Stimulated activated CD4-positive, alpha-beta T cell treated with anti-CD3 and anti-CD28 coated beads, TNF-alpha, amount 100 ng/mL, for 48 hours (primary cell): ENCODE data around the gene RNF183.
A peak's percentile ranks its signal among the peaks of the same experiment; 100 is the strongest.
"Not testable (repeated sequence)": the region's sequence is repeated elsewhere in the genome, so short reads cannot be mapped to it uniquely, and the experiment has no call there.

Experiments used
- DNase-seq, 3 donors: peaks; one replicate each; pipeline ENCODE4 v3.0.0-alpha.2; 2020; ENCODE audit warnings: low read depth in 3 of 3

Gene RNF183

DNA sequence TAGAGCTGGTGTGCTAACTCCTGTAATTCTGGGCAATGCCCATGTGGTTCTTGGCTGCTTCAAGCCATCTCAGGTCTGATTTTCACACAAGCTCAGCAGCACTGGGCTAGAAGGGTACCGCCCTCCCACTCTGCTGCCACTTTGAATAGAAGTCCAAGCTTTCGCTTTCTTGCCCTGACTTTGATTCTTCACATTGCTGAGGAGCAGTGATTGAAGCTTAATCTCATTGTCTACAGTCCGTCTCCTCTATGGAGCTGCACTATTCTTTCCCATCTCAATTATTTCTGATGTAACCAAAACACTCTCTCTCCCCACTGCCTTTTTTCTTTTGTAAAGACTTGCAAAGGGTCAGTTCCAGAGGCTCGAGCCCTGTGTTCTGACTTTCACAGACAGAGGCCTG, 12.9 kb upstream of the RNF183 start:
- DNase-seq, result no peak

DNA sequence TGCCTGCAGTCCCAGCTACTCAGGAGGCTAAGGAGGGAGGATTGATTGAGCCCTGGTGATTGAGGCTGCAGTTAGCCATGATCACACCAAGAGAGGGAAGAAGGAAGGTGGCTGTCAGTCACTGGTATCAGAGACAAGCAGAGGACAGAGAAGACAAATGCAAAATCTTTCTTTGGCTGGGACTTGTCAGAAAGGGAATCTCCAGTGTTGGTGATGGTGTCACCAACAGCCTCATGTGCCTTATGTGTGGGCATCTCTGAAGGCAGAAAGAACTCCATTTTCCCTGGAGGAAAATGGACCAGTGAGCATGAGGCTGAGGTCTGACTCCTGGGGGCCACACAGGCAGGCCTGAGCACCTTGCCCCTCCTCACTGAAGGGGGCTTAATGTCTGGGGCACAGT, 12.1 kb upstream of the RNF183 start:
- no peak for DNase-seq

DNA sequence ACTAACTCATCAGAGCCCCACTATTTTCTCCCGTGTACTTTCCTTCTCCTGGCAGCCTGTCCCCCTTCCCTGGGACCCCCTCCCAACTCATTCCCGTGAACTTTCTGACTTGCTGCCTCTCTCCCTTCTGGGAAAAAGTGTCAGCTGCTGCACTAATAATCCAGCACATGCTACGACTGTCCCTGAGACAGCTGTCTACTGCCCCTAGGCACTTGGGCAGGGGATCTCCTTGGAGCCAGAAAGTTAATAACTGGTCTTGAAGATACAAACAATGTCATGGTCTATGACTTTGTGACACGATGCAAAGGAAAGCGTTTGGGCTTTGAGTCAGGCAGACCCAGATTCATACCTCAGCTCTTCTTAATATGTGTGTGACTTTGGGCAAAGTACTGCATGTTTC, 10.1 kb upstream of the RNF183 start:
- no peak for DNase-seq

DNA sequence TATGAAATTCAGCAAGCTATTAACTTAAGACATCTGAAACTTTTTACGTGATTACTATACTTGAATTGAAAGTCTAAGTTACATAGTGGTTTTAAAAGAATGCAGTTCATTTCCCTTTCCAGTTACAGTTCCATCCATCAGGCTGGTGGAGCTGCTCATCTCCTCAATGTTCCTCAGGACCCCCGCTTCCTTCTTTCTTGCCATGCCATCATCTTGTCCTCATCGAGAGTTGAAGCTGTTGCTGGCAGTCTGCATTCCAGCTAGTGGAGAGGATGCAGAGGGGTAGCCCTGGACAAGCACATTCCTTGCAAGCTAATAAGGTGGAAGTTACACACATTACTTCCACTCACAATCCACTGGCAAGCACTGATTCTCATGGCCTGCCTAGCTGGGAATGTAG, 8.8 kb upstream of the RNF183 start:
- DNase-seq, result no peak

DNA sequence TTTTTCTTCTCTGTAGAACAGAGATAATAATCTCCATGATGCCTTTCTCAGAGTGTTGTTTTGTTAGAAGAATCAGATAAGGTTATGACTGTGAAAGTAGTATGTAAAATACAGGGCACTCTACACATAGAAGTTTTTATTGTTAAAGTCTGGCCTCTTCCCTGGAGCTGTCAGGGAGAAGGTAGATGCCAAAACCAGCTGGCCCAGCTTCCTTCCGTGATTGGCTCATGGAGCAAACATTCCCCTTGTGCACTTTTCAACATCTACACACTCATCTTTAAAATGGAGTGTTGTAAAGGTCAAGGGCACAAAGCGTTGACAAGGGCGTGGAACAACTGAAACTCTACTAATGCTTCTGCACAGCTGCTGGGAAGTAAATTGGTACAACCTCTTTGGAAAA, 7.4 kb upstream of the RNF183 start:
- DNase-seq, result no peak

DNA sequence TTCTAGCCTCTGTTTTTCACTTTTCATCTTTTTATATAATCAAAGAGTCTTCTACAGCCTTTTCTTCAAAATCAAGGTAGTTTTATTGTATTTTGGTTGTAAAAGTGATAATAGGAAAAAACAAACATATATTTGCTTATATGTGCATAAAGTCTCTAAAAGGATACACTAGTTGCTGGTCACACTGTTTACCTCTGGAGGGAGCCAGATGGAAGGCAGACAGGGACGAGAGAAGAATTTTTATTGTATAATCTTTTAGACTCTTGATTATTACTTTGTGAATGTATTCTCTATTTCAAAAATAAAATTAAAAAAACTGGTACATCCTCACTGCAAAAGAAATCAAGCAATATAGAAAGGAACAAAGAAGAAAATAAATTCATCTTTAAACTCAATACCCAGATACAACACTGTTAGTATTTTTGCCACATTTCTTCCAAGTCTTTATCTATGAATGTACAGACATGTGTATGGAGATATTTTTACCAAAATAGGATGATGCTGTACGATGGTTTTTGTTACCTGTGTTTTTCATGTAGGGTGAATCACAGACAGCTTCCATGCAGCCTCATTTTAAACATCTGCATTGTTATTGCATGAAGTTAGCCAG, 6.1 kb upstream of the RNF183 start:
- no peak for DNase-seq

DNA sequence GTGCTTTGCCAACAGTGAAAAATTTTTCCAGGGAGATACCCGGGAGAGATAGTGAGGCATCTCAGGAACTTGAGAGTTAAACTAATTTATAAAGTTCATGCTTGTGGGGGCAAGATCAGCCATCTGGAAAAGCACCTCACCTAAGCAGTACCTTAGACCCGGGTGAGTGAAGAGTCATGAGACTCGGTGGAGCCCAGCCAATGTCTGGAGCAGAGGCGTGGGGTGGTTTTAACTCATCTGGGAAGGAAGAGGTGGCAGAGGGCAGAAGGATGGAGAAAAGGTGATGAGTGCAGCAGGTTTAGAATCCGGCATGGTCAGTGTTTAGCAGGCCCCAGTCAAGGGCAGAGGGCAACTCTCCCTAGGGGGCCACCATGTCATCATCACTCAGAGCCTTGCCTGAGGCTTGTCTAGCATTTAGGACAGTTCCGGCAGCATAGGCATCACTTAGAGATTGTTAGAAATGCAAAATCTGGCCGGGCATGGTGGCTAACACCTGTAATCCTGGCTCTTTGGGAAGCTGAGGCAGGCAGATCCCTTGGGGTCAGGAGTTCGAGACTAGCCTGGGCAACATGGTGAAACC, 4.3 kb upstream of the RNF183 start:
- DNase-seq, result no peak

DNA sequence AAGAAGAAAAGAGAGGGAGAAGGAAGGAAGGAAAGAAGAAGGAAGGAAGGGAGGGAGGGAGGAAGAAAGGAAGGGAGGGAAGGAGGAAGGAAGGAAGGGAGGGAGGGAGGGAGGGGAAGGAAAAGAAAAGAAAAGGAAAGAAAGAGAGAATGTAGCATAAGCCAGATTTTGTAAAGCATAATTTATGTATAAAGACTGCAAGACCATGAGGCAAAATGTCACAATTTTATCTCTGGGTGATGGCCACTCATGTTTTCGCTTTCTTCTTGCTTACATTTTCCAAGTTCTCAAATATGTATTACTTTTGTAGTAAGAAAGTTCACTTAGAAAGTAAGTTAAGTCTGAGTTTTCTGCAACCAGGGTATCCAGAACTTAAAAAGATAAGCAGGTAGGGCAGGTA, 3.4 kb upstream of the RNF183 start:
- DNase-seq, result no peak

DNA sequence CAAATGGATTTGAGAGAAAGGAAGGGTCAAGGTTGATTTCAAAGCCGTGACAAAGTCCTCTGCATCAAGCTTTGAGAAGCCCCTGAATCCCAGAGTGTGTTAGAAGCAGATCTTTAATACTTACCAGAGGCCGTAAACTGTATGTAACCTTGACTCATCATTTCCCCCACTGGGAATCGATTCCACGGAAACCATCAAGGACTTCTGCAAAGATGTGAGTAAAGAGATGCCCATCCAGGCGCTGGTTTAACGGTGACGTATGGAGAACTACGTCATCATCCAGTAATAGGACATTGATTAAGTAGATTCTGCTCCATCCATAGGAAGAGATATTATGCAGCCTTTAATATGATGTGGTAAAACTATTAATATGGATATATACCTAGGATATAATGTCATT, 1.6 kb downstream of the RNF183 start:
- no peak for DNase-seq

DNA sequence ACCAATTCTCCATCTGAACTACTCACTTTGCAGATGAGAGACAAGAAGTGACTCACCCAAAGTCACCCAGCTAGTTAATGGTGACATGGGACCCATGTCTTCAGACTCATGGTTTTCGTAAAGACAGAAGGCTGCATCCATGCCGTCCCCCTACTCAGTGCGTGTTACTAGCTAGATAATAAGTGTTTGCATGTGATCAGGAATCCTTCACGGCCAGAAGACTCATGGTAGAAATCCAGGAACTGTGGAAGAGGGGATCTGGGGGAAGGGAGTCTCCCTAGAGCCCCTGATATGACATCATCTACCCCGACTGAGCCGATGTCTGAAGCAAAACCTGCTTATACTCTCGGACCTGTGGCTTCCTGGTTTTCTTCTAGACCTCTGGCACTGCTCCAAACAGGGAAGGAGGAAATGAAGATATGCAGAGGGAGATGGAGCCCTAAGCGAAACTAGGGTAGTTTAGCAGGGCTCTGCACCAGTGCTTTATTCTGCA, 3.3 kb downstream of the RNF183 start:
- no peak for DNase-seq

DNA sequence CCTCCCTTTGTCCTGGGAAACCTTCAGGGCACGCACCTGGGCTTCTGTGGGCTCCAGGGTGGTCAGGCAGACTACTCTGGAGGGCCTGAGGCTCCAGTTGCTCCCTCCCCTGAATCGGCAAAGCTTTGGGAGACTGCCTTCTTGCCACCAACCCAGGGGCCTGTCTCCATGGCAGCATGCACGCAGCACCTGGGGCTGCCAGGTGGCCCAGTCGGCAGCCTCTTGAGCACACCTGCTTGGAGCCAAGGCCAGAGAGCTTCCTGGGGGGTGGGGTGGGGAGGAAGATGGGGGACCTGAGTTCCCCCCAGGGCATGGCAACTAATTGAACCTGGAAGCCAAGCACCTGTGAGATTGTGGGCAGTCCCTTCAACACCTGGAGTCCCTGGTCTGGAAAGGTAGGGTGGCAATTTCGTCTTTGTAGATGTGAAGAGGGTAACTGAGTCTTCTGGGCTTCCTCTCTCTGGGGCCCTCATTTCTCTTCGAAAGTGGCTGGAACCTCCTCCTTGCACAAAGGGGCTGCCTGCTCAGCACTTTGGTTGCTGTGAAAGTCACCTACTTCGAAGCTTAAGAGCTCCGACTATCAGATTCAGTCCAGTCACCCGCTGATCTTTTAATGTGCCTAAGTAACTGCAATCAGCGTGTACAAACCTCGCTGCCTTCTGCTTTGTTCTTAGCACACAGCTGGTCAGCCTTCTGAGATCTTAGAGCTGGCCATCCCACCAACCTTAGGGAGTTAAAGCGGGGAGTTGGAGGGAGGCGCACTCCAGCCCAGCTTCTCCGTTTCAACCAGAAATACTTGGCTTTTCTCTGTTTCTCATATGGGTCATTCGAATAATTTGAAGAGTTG, 4.0 kb downstream of the RNF183 start:
- no peak for DNase-seq

DNA sequence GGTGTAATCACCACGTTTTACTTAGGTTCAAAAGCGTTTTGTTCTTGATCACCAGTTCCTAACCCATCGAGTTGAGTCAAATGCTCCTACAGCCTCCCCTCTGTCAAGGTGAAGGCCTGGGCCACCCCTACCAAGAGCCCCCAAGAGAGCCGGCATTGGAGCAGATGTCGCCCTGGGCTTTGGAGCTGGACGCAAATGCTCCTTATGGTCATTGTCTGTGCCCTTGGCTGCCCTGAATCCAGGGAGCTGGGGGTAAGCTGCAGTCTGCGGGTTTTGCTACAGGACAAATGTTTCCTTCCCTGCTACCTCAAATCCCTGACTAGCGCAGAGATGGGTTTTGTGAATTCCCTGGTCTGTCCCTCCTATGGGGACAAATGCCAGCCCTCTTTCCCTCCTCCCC, 4.9 kb downstream of the RNF183 start:
- no peak for DNase-seq

DNA sequence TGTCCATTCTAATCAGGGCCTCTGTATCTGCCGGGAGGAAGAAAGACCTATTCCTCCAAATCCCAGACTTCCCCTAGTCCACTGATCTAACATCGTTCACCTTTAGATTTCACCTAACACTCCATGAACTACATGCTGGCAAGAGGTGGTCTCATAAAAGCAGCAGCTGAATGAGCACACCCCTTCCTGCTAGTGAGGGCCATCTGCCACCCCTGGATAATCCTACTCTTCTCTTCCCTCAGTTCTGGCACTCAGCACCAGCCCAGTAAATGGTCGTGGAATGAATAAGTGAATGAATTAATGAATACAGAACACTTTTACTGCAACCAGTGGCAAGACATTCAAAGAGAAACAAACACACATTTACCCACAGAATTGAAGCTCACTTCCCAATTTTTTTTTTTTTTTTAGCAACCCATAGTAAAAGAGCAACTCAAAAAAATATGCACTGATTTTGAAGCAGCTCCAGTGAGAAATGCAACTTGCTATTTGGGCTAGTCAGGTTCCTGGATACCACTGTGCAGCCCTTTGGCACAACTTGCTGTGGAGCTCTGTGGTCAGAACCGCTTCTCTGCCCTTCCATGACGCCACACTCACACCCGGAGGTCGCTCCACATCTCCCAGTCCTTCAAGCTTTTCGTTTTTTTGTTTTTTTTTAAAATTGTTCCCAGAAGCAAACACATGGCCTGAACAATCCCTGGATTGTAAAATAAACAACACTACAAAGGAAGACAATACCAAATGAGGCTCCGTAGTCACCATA, 6.2 kb downstream of the RNF183 start:
- no peak for DNase-seq

DNA sequence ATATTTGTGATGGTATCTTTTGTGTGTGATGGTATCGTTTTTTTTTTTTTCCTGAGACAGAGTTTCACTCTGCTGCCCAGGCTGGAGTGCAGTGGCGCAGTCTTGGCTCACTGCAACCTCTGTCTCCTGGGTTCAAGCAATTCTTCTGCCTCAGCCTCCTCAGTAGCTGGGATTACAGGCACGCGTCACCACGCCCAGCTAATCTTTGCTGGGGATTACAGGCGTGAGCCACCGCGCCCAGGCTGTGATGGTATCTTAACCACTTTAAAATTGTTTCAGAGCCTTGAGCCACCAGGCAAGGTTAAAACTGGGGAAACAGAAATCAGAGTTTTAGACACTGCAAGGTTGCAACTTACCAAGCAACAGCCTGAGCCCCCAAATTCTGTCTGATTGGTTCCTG, 6.9 kb downstream of the RNF183 start:
- DNase-seq, result not testable (repeated sequence)

DNA sequence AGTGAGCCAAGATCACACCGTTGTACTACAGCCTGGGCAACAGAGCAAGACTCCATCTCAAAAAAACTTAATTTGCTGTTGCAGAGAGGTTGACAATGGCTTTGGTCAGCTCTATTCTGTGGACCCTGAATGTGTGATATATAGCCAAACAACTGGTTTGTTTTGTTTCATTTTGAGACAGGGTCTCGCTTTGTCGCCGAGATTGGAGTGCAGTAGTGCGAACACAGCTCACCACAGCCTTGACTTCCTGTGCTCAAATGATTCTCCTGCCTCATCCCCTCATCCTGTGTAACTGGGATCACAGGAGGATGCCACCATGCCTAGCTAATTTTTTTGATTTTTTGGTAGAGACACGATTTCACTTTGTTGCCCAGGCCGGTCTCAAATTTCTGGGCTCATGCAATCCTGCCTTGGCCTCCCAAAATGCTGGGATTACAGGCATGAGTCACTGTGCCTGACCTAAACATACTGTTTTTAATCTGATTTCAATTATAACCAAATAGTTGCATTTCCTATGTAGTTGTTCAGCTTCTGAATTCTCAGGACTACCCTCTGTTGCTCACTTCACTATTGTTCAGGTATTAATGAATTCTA, 9.8 kb downstream of the RNF183 start:
- no peak for DNase-seq

DNA sequence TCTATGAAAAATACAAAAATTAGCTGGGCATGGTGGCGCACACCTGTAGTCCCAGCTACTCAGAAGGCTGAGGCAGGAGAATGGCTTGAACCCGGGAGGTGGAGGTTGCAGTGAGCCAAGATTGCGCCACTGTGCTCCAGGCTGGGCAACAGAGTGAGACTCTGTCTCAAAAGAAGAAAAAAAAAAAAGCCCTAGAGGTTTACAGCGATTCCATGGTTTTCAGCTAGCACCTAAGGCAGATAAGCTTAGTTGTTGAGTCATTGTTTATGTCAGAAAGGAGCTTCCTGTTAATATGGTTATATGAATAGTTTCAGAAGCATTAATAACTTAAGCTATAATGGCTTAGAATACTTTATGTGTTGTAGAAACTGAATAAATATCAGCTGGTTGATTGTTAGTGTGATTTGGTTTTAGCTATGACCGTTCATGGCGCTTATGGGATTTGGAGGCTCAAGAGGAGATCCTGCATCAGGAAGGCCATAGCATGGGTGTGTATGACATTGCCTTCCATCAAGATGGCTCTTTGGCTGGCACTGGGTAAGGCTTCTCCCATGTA, 13.0 kb downstream of the RNF183 start:
- DNase-seq, result no peak

DNA sequence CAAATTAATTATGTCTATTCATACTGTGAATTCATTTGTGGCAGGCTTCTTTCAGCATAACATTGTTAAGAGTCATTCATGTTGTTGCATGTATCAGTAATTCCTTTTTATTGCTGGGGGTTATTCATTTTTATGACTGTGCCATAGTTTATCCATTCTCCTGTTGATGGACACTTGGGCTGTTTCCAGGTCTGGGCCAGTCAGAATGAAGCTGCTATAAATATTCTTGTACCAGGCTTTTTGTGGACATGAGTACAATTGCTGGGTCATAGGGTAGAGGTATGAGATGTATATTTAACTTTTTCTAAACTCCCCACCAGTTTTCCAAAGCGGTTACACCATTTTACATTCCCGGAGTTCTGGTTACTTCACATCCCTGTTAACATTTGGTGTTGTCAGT, 14.1 kb downstream of the RNF183 start:
- no peak for DNase-seq

DNA sequence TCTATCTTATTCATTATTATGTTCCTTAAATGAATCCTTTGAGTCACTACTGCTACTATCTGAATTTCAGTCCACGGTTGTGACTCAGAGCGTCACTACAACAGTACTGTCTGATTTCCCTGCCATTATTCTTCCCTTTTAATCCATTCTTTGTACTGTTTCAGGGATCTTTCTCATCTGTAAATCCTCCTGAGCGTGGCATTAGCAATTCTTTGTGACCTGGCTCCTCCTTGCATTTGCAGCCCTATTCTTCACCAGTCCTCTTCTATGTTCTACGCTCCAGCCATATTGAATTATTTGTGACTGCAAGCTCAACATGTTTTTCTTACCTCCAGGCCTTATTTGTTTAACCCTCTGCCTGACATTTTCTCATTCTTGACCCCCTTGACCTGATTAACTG, 21.8 kb downstream of the RNF183 start:
- DNase-seq, result no peak

DNA sequence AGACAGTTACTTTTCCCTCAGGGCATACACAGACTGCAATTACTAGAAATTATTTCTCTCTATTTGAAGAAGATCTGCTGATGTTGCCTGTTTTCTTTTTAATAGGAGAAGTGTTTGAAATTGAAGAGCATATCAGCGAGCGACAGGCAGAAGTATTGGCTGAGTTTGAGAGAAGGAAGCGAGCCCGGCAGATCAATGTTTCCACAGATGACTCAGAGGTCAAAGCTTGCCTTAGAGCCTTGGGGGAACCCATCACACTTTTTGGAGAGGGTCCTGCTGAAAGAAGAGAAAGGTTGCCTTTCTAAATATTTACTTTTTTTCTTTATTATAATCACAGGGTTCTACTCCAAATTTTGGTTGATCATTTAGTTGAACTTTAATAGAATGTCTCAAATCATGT, 24.3 kb downstream of the RNF183 start:
- DNase-seq, result no peak

DNA sequence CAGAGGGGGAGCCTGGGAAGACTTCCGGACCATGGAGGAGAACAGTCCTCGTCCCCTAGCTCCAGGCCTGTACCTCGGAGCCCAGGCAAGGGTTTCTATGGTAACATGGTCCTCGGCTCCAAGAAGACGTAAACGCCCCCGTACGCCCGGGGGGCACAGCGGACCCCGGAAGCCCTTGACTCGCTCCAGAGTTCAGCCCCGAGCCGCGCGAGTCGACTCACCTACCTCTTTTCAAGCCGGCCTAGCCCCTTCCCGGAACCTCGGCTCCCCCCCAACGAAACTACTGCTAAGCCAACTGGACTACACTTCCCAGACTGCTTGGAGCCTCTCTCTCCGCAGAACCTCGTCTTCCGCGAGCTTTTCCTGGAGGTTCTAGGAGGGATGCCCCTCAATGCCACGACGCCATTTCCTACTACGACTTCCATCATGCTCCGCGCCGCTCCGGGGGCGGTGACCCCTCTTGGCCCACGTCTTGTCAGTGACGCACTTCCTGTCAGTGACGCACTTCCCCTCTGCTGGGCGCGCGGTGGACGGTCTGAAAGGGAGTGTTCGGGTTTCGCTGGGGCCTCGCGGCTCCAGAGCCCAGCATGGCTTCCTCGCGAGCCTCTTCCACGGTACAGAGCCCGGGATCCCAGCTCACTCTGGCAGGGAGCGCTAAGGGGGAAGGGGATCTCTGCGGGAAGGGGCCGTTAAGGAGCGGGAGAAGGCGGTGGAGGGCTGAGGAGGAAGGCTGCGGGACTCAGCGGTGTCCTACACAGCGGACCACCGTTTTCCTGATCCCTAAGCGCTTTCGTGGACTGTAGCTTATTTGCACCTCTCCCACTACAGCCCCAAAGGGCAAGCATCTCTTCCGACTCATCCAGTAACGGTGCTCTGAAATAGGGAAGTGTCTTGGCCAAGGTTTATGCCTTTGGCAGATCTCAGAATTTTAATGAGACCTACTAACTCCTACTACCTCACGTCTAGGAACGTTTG, 27.7 kb downstream of the RNF183 start, which contains the start of the genes CDC26 and PRPF4:
CDC26 (minus strand) TSS at position 416 of the 975 bp plus-strand sequence. CDS start 3,065 bp downstream, outside the sequence.
PRPF4 (plus strand) TSS at position 502 of the 975 bp plus-strand sequence; CDS start at position 588, 86 bp downstream.
- DNase-seq, result peak; percentile 91 to 93 (median 92)
